HG02840 (cell line): ENCODE data around the gene LHX4.

Experiments
- ATAC-seq: cut with Tn5 transposase; IDR thresholded peaks from one replicate; pipeline ENCODE4 v1.9.1; 2021; ENCODE audit warnings: mild to moderate bottlenecking, moderate library complexity, moderate number of reproducible peaks; ENCODE audit not compliant: unreplicated experiment, low FRiP score

The LHX4 gene

DNA sequence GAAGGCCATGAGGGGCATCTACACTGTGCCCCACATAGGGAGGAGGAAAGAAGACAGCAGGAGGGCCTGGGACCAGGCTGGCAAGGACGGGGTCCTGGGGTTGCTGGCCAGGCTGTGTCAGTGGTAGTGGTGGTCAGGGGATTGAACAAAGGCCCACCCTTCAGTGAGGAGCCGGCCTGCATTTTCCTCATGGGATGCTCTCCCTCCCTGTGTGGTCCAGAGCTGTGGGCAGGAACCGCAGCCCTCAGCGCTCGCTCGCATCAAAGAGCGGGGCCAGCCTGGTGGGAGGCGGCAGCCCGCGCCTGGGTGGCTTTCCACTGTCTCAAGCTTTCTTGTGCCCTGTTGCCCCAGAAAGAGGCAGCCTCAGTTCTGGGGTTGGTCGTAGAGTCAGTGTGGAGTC, 24.8 kb downstream of the LHX4 start:
- ATAC-seq, result no peak

DNA sequence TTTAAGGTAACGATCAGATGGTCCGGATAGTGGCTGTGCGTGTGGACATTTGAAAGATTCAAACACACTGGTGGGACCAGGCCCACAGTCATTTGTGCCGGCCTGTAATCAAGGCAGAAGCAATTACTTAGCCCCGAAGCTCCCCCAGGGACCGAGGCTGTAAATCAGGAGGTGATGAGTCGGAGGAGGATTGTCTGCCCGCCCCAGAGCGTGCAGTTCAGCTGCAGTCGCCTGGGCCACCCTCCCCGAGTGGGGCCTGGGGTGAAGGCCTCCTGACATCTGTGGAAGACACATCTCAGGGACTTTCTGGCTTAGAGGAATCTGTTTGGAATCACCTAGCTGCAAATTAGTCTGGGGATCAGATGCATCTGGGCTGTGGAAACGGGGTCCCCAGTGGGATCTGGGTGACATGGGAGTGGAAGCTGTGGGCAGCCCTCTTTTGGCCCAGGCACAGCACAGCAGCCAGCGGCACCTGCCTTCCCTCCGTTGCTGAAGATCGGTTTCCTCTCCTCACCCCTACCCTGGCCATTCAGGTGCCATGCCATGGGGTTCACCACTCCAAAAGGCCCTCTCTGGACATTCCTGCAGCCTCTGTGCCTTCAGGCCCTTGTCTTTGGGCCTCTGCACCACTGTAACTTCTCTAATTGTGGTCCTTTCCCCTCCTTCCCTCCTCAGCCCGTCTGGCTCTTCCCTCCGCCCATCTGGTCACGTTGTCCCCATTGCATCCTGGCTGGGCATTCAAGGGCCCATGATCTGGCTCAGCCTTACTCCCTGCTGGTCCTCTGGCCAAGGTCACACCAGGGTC, 25.7 kb downstream of the LHX4 start:
- no peak for ATAC-seq

DNA sequence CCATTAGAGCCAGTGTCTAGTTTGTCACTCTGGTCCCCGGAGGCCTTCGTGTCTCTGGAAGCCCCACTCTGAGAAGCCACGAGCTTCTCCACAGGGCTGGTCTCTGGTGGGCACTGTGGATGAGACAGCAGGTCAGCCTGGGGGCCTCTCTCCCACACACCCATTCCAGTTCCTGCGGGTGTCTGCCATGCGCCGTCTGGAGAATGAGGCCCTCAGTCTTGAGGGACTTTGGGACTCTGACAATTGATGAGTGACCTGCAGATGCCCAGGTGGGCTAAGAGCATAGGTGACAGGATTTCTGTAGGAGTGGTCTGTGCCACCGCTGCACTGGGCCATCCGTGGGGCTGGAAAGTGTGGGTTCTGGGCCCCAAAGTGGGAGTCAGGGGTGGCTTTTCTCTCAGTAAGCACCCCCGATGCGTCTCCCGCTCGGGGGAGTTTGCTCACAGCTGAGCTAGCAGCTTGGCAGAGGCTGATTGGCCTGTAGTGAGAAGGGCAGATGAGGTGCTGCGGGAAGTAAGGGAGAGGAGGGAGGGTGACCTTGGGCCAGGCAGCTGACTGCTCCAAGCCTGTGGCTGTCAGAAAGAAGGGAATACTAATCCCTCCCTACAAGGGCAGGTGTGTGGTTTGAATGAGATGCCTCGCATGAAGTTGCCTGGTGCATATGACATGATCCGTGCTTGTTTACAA, 26.4 kb downstream of the LHX4 start:
- no peak for ATAC-seq

DNA sequence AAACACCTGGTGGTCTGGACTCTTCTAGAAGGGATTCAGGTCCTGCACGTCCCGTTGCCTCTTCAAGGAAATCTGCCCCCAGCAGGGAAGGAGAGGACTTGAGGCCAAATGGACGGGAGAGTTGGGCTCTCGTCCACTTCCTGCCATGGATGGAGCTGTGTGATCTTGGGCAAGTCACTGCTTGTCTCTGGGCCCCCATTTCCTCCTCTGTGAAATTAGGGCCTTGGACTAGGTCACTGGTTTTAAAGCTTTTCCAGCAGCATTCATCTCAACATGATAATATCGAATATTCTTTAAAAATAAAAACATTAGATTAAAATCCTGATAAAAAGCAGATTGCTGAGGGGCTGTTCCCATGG, 26.9 kb downstream of the LHX4 start:
- ATAC-seq, result no peak

DNA sequence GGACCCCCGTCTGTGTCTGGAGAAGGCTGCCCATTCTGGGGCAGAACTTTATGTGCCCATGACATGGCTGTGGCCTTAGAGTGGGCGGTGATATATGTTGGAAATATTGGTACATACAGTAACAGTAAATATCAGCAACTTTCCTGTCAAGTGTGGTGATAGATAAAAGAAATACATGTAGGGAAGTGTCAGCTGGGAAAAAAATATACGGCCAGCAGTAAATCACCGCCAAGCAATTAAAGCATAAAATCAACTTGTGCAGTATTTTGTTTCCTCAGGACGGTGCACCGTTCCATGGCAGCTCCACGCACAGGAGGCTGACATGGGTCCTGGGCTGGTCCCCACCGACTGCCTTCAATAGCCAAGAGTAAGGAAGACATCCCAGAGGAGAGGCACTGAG, 27.4 kb downstream of the LHX4 start:
- no peak for ATAC-seq

DNA sequence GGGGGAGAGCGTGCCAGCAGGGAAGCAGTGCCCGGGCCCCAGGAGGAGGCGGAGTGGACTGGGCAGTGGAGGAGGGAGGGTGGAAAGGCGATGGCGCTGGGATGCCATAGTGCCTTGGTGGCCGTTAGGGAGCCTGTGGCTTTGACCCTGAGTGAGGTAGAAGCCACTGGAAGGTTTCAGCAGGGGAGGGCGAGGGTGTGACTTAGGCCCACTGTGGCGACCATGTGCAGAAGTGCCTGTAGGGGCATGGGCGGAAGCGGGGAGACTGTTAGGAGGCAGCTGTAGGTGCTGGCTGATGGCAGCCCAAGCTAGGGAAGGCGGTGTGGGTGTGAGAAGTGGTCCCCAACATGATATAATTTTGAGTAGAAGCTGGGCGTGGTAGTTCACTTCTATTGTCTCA, 28.2 kb downstream of the LHX4 start:
- ATAC-seq, result no peak

DNA sequence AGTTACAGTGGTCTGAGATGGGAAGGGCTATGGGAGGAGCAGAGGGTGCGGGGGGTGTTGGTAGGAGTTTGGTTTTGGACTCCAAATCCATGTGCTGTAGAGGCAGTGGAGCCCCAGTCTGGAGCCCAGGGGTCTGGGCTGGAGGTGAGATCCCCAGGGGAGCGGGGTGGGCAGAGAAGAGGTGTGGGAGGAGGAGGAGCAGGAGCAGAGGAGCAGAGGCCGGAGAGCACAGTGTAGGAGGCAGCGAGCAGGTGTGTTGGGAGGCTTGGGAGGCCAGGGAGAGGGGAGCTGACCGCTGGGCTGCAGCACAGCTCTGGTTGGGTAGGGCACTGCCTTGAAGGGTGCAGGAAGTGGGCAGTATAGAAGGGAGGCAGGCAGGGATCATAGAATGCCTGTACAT, 28.9 kb downstream of the LHX4 start:
- ATAC-seq, result no peak

DNA sequence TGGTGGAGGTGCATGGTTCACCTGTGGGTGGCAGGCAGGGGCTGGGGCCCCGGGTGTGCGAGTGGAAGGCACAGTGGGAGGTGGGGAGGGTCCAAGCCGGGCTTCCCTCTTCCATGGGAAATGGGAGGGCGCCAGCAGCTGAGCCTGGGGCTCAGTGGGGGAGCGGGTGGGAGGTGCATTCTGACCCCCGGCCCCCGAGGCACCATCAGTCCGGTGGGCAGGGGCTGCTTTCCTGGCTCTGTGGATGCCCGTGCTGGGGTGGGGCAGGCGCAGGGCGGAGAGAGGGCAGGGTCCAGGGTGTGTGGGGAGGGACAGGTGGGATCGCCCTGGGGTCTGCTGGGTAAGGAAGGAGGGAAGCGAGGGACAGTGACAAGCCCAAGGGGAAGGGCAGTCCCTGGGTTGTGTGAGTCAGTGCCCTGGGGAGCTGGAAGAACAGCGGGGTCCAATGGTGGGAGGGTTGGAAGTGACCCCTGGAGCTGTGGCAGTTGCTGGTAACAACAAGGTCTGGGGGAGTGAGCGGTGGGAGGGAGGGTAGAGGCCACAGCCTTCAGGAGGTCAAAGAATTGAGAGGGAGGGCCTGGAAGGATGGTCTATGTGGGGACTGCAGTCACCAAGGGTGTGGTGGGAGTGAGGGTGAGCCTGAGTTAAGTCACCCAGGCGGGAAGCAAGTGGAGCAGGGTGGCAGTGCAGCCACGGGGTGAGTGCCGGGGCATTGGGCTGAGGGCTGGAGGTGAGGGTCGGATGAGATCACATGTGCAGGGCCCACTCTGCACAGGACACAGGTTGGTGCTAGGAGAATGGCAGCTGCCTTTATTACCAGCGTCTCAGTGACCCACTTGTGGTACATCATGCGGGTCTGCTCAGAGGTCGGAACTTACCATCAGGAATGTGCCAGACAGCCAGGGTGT, 29.6 kb downstream of the LHX4 start:
- no peak for ATAC-seq

DNA sequence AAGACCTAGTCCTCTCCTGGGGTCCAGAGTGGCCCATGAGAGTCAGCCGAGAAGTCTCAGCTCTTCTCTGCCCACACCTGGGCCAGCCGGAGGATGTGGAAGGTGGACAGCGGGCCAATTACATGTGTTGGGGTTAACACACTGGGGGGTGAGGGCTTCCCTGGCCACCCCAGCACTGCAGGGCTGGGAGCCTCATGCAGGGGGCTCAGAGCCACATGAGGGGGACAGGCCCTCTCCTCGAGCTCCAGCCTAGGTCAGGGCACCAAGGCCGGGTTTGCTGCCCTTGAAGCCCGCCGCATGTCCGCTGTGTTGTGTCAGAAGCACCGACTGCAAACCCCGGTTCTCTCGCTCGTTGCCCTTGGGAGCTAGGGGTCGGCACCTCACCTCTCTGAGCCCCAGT, 30.5 kb downstream of the LHX4 start:
- no peak for ATAC-seq

DNA sequence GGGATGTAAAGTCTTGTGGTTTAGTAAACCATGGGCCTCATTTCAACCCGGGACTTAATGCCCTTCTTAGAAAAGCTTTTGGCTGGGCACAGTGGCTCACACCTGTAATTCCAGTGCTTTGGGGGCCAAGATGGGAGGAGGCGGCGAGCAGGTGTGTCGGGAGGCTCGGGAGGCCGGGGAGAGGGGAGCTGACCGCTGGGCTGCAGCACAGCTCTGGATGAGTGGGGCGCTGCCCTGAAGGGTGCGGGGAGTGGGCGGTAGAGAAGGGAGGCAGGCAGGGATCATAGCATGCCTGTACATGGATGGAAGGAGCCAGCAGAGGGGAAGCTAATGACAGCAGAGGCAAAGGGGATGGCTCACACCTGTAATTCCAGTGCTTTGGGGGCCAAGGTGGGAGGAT, 31.0 kb downstream of the LHX4 start:
- ATAC-seq, result no peak

DNA sequence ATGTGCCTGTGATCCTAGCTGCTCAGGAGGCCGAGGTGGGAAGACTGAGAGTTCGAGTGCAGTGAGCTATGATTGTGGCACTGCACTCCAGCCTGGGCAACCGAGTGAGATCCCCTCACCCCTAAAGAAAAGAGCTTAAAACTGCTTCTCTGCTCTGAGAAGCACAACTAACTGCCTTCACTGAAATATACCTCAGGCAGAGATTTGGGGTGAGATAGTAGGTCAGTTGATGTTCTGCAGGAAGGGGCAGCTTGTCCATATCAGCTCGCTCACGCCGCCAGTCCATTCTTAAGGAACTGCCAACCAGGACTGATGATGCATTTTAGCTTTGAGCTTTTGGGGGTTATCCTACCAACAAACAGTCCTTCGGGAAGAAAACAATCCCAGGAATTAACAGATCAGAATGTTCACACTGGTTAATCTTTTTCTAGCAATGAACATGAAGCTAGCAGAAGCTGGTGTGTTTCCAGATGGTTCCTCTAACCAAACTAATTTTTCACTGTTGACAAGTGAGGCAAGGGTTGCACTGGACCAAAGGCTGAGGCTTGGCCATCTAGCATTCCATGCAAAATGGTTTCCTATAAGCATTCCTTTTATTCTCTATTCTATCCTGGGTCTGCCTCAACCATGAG, 31.6 kb downstream of the LHX4 start:
- ATAC-seq, result no peak

DNA sequence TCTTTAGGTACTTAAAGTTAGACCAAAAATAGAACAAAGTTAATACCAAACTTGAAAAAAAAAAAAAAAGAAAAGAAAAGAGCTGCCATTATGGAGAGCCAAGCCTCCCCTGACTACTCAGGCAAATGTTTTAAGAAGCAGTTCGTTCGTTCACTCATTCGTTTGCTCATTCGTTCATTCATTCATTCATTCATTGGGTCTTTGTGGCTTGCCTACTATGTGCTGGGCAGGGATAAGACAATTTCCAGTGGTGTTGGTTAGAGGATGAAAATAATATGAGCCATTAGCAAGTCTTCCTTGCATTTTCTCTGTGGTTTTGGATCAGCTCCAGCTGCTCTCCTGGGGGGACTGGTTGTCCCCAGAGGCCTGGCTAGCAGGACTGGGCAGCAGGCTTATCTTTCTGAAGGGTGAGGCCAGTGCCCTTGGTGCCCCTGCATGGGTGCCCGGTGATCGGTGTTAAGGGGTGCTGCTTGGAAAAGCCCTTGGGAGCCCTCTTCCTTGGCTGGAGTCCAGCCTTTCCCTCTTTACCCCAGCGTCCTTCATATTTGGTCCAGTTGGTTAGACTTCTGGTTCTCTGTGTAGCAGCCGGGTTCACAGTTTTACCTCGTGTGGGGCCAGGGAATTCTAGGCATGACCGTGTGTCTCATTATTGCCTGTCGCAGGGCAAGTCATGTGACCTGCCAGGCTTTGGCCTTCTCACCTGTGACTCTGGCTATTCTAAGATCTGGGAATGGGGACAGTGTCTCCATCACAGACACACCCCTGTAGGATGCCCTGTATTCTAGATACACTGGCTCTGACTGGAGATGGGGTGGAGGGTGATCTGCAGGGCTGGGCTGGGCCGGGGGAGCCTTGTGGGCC, 32.8 kb downstream of the LHX4 start:
- ATAC-seq, result no peak

DNA sequence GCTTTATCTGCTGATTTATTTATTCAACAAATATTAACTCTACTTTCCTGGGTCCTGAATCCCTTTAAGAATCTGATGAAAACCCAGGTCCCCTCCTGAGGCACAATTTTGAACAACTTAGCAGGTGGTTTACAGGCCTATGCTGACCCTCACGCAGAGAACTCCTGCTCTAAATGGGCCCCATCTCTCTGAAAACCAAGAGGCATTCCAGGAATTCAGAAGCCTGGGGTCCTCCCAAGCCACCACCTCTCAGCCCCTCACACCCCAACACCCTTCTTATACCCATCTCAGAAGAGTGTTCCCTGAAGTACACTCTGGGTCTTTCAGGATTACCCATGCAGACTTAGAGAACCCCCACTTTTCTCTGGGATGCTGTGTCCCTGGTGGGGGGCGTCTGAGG, 34.5 kb downstream of the LHX4 start:
- no peak for ATAC-seq

DNA sequence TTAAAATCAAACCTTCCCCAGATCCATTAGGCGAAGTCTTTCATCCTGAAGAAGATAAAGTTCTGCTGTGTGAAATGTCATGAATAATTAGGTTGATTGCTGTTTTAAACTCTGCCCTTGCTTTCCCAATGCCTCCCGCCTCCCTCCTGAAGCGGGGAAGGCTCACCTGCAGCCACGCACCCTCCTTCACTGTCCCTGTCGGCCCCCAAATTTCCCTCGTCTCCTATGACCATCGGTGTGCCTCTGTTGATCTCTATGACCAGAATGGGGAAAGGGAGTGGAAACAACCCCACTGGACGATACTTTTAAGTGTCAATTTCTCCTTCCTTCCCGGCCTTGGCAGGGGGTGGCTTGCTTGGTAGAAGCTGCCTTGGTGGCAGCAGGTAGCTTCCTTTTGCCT, 35.1 kb downstream of the LHX4 start:
- ATAC-seq, result no peak

DNA sequence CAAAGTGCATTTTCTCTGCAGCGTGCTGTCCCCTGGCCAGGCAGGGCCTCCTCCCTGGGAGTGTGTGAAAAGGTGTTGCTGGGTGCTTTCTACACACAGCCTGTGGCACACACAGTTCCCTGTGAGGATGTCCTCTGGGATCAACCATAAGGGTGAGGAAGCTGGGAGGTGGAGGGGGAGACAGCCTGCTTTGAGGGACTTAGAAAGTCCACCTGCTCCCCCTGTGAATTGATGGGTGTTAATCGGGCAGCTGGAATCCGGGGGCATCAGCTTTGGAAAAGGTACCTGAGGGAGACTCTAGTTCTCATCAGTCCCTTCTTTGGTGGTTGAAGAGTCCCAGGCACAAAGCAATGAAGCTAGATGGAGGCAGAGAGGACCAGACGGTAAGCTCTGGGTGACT, 35.8 kb downstream of the LHX4 start:
- no peak for ATAC-seq

DNA sequence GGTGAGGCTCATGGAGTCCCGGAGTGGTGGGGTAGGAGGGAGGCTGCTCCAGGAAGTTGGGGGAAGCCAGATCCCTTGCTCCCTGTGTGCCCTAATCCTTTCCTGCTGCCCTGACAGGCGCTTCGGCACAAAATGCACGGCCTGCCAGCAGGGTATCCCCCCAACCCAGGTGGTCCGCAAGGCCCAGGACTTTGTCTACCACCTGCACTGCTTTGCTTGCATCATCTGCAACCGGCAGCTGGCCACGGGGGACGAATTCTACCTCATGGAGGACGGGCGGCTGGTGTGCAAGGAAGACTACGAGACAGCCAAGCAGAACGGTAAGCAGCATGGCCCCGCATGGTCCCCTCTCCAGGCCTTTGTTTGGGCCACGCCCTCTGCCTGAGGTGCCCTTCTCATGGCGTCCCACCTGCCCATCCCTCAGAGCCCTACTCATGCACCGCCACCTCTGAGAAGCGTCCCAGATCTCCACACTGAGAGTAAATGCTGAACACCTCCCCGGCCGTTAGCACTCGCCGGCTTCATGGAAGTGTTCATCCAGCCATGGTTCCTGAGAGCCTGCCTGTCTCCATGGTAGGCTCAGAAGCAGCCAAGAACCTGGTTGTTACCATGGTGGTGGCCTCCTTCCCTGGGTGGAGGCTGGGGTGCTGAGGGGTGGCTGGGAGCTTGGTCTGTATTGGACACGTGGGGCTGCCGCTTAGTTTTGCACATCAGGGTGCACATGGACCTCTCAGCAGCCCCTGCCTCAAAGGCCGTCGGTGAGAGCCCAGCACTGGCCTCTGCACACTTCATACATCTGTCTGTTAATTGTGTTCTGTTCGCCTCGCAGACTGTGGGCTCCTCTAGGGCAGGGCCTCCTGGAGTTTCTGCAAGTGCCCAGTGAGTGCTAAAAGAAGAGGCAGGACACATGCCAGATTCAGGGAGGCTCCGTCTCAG, 36.5 kb downstream of the LHX4 start:
- no peak for ATAC-seq

DNA sequence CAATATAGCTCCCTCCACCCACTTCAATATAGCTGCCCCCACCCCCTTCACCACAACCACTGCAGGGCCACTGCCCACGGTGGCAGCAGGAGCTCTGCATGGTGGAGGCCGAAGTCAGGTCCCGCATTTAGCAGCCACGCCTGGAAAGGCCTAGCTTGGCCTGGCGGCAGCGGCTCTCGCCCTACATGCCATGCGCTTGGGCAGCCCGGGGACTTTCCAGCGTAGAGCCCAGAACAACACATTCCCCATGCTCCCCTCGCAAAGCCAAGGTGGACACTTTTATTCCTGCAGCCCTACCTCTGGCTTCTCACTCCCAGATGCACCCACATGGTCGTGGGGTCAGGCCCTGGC, 37.1 kb downstream of the LHX4 start:
- no peak for ATAC-seq

DNA sequence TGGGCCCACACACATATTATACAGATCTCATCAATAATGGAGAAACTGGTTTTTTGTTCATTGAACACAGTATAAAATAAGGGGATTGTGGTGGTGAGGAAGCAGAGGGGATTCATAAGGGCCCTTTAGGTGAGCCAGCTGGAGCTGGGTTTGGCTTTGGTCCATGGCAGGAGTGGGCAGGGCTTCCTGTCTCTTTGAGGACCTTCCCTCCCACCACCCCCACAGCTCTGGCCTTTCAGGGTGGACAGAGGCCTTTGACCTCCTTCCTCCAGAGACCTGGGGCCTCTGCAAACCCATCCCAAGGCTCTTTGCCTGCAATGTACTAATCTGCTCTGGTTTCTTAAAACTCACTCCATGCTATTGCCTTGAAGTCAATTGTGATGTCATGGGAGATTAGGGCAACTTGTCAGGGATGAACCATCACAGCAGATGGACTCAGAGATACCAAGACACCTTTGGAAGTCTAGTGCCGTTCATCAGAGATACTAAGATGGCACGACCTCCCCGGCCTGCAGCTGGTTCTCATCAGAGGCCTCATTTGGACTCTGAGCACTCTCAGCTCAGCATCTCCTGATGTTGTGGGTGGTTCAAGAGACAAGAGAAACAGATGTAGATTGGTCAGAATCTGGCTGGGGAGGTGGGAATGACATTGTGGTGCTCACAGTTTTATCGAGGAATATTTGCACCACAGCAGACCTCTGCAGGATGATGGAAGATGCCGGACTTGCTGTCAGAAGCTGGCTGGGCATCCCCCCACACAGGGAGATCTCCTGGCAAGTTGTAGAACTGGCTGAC, 37.9 kb downstream of the LHX4 start:
- ATAC-seq, result no peak
